Astrocyte of the hippocampus (primary cell): Measurements from ENCODE around the gene STAT6.
"Not testable (repeated sequence)": the region's sequence is repeated elsewhere in the genome, so short reads cannot be mapped to it uniquely, and the experiment has no call there.

Experiments used
- DNase-seq: peaks from one replicate; pipeline ENCODE4 v3.0.0; 2011; ENCODE audit warnings: low read depth, low spot score

The STAT6 gene

DNA sequence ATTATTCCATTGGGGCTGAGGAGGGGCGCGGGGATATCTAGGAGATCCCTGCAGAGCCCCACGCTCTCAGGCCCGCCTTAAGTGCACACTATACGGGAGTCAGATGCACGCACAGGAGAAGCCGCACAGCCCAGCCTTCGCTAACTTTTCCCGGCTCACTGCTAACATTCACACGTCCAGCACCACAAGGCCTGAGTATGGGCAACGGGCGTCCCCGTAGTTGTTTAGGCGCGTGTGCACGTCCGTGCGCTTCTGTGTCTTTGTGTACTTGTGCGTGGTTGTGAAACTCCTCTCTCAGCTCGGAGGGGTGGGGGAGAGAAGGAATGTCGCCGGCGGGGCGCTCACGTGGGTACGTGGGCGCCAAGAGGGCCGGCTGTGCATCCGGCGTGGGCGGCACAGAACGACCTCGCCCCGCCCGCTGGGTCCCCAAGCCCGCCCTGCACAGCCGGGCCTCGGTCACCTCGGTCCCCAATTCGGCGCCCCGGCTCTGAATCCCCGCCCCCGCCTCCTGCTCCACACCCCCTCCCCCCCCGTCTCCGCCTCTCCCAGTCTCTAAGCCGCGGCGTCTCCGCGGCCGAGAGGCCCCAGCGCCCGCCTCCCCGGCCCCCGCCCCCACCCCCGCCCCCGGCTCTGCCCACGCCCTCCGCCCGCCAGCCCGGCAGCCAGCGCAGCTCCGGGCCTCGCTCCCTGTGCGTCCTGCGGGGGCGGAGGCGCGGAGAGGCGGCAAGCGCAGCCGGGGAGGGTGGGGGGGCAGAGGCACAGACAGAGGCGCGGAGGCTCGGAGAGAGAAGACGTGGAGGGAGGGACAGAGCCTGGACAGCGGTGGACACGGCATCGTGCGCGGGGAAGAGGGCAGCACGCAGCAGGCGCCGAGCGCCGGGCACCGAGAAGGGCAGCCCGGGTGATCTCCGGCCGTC lies 22.6 kb downstream of the STAT6 start, which contains the start of gene NAB2:
Gene NAB2 (plus strand): TSS at position 761 of the 917 bp plus-strand sequence. CDS start 158 bp downstream, outside the sequence.
- DNase-seq = peak; percentile 96

DNA sequence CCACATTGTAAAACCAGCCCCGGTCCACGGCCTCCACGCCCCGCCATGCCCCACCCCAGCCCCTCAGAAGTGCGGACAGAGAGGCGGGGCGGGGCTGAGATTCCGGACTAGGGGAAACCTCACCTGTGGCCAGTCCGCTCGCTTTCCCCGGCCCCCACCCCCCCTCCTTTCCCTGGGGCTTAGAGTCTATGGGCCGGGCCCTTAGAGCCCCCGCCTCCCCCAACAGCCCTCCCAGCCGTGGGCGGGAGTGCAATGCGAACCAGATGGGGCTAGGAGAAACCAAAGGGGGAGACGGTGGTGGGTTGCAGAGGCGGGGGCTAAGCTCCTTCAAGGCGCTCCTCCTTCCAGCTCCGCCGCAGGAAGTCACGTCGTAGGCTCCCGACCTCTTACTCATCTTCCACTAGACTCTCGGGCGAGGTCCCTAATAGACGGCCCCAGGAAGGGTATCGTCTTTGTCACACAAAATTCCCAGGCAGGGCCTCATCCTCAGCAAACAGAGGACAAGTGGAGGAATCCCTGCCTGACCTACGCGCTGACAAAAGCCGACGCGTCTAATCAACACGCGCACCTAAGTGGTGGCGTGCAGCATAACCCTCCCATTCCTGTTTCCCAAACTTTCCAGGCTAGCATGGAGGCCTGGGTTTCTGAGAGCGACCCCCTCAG lies 23.3 kb downstream of the STAT6 start:
- peak; percentile 93 for DNase-seq

- DNase-seq = peak; percentile 90
Observed at GRCh38 chr12:57087010-57087690, 24.0 kb downstream of the STAT6 start.

- DNase-seq = peak; percentile 88
Observed at GRCh38 chr12:57086493-57087009, 24.6 kb downstream of the STAT6 start.

DNA sequence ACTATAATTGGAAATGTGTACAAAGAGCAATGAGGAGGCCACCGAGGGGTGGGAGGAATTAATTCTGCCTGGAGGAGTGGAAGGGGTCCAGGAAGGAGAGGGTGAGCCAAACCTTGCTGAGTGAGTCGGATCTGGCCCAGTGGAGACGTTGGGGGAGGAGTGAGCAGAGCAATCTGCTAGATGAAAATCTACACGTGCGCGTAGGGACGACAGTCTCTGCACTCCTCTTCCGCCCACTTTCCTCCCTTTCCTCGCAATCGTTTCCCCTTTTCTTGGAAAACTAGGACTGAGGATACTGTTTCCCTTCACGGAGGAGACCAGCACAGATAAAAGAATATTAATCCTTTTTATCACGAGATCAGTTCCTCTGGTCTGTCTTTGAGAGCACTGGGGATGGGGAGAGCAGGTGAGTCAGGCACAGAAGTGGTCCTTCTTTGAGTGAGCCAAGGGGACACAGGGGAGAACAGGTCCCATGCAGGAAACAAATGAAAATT lies 25.1 kb downstream of the STAT6 start:
- peak; percentile 68 for DNase-seq

DNA sequence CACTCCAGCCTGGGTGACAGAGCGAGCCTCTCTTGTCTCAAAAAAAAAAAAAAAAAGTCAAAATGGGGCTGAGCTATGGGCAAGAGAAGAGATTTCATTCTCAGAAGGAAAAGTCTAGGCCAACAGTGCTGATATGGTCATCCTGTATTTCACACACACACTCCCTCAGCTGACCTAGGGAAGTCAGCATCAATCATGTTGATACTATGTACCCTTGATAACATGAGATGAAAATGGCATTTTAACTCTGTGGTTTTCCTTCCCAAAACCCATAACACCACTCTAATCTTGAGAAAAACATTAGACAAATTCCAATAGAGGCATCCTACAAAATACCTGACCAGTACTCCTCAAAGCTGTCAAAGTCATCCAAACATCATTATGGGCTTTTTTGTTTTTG lies 30.3 kb downstream of the STAT6 start:
- no peak for DNase-seq

GRCh38 chr12:57079821-57080220 lies 31.3 kb downstream of the STAT6 start:
- no peak for DNase-seq

GRCh38 chr12:57078519-57079404 lies 32.4 kb downstream of the STAT6 start, which contains the start of gene NEMP1:
Gene NEMP1 (minus strand): TSS chr12:57078791. CDS start chr12:57078745, 46 bp downstream.
- DNase-seq = peak; percentile 100

DNA sequence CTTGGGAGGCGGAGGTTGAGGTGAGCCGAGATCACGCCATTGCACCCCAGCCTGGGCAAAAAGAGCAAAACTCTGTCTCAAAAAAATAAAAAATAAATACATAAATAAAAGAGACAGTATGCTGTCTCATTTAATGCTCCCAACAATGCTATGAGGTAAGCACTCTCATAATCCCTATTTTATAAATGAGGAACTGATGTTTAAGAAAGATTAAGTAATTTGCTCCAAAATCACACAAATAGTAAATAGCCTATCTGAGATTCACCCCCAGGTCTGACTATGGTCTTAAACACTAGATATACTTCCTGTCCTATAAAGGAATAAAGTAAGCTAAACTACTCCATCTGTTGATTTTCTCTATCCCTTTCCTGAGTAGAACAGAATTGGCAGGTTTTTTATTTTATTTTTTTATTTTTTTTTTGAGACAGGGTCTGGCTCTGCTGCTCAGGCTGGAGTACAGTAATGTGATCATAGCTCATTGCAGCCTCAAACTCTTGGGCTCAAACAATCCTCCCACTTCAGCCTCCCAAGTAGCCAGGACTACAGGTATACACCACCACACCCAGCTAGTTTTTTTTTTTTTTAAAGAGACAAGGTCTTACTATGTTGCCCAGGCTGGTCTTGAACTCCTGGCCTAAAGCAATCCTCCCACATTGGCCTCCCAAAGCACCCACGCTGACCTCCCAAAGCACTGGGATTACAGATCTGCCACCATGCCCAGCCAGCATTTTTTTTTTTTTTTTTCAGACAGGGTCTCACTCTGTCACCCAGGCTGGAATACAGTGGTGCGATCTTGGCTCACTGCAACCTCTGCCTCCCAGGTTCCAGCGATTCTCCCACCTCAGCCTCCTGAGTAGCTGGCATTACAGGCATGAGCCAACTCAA lies 37.4 kb downstream of the STAT6 start:
- not testable (repeated sequence) for DNase-seq

DNA sequence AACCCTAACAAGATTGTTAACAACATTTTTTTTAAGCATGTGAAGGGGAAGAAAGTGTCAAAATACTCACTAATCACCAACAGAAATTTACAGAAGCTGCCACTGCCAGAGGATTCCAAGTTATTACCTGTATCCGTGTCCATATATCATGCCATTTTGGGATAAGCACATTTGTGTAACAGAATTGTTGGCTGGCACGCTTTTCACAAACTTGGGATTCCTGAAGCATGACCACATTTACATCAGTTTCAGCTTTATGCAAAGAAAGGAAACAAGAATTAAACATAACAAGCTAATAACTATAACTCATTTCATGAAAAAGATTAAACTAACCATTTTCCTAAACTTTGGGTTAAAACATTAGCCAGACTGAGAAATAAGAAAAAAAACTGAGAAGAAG lies 38.5 kb downstream of the STAT6 start:
- peak; percentile 34 for DNase-seq

DNA sequence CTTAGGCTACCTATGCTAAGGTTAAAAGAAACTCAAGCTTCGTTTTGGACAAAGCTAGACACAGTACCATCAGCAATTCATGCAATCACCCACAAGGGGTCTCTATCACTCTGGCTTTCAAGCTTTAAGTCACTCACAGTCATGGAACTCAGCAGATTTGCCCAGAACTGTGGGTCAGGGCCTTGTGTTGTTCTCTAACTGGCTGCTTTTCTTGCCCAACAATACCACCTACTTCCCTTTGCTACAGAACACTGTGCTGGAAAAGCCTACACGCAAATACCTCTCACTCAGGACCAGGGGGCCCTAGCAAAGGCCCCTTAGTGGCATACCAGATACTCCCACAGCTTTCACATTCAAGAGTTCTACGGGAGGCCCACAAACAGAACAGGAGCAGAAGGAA lies 41.6 kb downstream of the STAT6 start:
- DNase-seq = peak; percentile 87

GRCh38 chr12:57066245-57066644 lies 44.9 kb downstream of the STAT6 start:
- no peak for DNase-seq

GRCh38 chr12:57063991-57064685 lies 47.0 kb downstream of the STAT6 start:
- DNase-seq = no peak

DNA sequence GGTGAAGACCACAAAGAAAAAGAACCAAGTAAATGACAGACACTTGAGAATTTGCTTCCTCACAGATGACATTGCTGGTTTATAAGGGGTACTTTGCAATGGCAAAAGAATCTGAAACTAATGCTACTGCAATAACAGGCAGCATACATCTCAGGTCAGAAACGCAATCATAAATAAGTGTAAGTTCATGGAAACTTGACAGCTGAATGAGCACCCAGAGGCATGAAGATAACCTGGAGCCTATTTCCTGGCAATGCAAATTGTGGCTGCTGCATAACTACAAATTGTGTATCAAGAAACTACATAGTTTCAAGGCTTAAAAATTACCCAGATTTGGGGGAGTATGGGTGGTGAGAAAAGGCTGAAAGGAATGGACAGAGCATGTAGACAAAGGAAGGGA lies 52.7 kb downstream of the STAT6 start:
- no peak for DNase-seq

DNA sequence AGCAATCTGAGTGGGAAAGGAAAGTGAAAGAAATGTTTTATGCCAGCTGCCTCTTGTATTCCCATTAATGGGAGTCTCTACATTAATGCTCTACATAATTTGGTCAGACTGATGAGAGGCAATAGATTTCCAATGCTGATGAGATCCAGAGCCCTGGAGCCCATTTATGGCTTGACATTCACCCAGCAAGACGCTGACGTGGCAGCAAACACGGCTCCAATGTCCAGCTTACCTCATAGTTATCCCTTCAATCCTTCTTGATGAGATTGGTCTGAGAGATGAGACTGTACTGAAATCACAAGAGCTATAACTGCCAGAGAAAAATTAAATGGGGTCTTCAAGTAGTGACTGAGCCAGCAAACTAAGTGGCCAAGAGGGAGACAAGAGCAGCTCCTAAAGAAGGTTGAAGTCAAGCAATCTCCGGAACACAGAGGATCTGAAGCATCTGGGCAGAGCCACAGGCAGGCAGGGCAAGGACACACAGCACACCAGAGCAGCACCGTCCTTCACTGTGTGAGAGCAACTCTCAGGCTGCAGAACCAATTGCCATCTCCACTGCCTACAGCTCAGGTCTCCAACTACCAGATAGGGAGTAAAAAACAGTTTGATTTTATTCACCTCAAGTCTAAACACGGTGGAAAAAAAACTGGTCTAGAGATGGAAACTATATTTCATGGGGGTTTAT lies 54.0 kb downstream of the STAT6 start:
- no peak for DNase-seq

DNA sequence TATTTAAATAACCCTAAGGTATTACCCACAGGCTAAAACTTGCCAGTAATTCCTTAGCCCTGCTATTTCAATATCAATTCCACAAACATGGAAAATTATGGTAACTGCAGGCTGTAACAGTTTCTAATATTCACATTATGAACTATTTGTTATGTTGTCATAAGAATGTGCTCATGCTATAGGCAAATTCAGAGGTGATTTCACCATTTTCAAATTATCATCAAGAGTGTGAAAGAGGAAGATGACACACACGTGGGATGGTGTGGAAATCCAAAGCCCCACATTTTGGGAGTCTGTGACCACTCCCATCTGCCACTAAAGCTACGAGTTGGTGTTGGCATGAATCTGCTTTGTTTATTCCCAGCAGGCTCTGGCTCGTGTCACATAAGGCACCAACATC lies 55.3 kb downstream of the STAT6 start:
- DNase-seq = no peak

- not testable (repeated sequence) for DNase-seq
Observed at GRCh38 chr12:57053901-57054300, 57.3 kb downstream of the STAT6 start.

DNA sequence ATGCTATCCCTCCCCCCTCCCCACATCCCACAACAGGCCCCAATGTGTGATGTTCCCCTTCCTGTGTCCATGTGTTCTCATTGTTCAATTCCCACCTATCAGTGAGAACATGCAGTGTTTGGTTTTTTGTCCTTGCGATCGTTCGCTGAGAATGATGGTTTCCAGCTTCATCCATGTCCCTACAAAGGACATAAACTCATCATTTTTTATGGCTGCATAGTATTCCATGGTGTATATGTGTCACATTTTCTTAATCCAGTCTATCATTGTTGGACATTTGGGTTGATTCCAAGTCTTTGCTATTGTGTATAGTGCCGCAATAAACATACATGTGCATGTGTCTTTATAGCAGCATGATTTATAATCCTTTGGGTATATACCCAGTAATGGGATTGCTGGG lies 58.0 kb downstream of the STAT6 start:
- DNase-seq = not testable (repeated sequence)
